AG09319 (cell line): Measurements from ENCODE around the gene UNC5A.

ENCODE experiments used
- DNase-seq: peaks from one replicate; pipeline ENCODE4 v3.0.0-alpha.2; 2010; ENCODE audit warnings: low read depth; ENCODE audit errors: extremely low read depth
- CTCF ChIP-seq: IDR thresholded peaks from 2 replicates; pipeline ENCODE4 v1.5.1; 2011; ENCODE audit warnings: low read depth, mild to moderate bottlenecking, inconsistent platforms, low read length, moderate library complexity

Gene UNC5A

GRCh38 chr5:176776916-176777315 lies 33.4 kb upstream of the UNC5A start:
- no peak for TF ChIP-seq CTCF
- DNase-seq: no peak

GRCh38 chr5:176778921-176779465 lies 31.4 kb upstream of the UNC5A start:
- DNase-seq: no peak
- TF ChIP-seq CTCF: no peak

GRCh38 chr5:176779537-176779936 lies 30.8 kb upstream of the UNC5A start:
- DNase-seq: no peak
- no peak for TF ChIP-seq CTCF

GRCh38 chr5:176780176-176781053 lies 29.9 kb upstream of the UNC5A start:
- no peak for DNase-seq
- no peak for TF ChIP-seq CTCF

GRCh38 chr5:176781054-176781375 lies 29.3 kb upstream of the UNC5A start:
- no peak for DNase-seq

GRCh38 chr5:176781638-176782570 lies 28.5 kb upstream of the UNC5A start:
- no peak for DNase-seq

More at GRCh38 chr5:176781054-176781375, 29.3 kb upstream of the UNC5A start:
- no peak for TF ChIP-seq CTCF

More at GRCh38 chr5:176781638-176782570, 28.5 kb upstream of the UNC5A start:
- TF ChIP-seq CTCF: no peak
